HFFc6 (cell line): ENCODE measurements around the gene OSBPL10. TPM values are rescaled to one million over a fixed set of nuclear protein-coding genes. Genes with fewer than 3 reads are reported as not detected.

Experiments
- DNase-seq: peaks from one replicate; pipeline ENCODE4 v3.0.0-alpha.2; 2018
- H3K27ac Mint-ChIP-seq: 2 replicates; pipeline ENCODE4 v1.8.0; 2020; ENCODE audit warnings: mild to moderate bottlenecking, mixed read lengths
- H3K27me3 Mint-ChIP-seq: 2 replicates; pipeline ENCODE4 v1.8.0; 2021; ENCODE audit warnings: mild to moderate bottlenecking, moderate library complexity, mixed read lengths; ENCODE audit not compliant: insufficient read depth
- H3K36me3 Mint-ChIP-seq: 2 replicates; pipeline ENCODE4 v1.8.0; 2021; ENCODE audit warnings: low read depth, mixed read lengths
- H3K4me1 Mint-ChIP-seq: 2 replicates; pipeline ENCODE4 v1.8.0; 2020; ENCODE audit warnings: low read depth, mixed read lengths
- H3K4me3 Mint-ChIP-seq: 2 replicates; pipeline ENCODE4 v1.8.0; 2020; ENCODE audit warnings: mild to moderate bottlenecking, moderate library complexity, mixed read lengths
- H3K9me3 Mint-ChIP-seq: 2 replicates; pipeline ENCODE4 v1.8.0; 2020; ENCODE audit warnings: mild to moderate bottlenecking, mixed read lengths
- total RNA-seq, 6 experiments: library from RNA; stranded (reverse); fragmentation: NEBNext Ultra II Directional; extraction: Animal tissue kit (Norgen Biotek cat#: 25700); gene quantifications; 2 replicates in 1 of 6; 3 replicates in 5 of 6; pipeline ENCODE4 v1.2.3, GENCODE V29; 2021
- TF ChIP-seq, protein P1 (sequence below): fragments of 200-600 bp; sonication (generic); IDR thresholded peaks from 2 replicates; pipeline ENCODE4 v1.5.0; 2021; ENCODE audit warnings: antibody characterized with exemption, mild to moderate bottlenecking

Gene OSBPL10
- total RNA-seq, 6 experiments from 2014 or later, result 7.3 to 8.9 (median 8.6) TPM

DNA sequence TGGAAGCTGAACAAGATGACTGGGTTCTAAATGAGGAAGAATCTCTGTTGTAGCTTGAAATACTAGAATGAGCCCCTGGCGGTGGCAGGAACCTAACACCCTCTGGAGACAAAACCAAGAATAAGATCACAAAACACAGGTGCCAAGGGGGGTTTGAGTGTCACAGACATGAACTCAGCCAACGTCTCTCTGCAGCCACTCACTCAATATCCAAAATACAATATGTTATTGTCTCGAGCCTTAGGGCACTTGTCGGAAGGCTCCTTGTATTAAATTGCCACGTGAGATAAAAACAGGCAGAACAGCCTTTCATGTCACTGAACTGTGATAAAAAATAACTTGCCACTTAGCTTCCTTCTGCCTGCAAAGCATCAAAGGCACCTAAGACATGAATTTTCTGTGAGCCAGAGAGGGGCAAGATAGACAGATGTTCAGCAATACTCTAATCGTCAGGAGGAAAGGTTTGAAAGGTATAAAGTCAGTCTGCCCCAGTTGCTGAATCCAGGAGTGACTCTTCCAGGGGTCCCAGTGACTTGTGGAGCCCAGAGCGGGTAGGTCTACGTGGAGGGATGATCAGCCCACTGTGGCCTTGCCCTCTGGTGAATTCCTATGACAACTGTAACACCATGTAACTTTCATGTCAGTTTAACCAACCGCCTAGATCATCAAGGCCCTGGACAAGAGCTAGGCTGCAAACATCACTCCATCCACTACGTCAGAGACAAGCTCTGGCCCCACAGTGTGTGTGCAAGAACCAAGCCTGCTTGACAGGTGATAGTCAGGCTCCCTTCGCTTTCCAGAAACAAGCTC, 165.2 kb downstream of the OSBPL10 start:
- Mint-ChIP-seq H3K27me3 (peaks cover 2% of the 10 kb centered on the region), H3K27ac (no peak overlapping the region), H3K36me3 (no peaks in the 10 kb centered on the region), H3K4me1 (no peaks in the 10 kb centered on the region), H3K4me3 (no peak overlapping the region), H3K9me3 (no peaks in the 10 kb centered on the region)
- TF ChIP-seq, protein P1, sequence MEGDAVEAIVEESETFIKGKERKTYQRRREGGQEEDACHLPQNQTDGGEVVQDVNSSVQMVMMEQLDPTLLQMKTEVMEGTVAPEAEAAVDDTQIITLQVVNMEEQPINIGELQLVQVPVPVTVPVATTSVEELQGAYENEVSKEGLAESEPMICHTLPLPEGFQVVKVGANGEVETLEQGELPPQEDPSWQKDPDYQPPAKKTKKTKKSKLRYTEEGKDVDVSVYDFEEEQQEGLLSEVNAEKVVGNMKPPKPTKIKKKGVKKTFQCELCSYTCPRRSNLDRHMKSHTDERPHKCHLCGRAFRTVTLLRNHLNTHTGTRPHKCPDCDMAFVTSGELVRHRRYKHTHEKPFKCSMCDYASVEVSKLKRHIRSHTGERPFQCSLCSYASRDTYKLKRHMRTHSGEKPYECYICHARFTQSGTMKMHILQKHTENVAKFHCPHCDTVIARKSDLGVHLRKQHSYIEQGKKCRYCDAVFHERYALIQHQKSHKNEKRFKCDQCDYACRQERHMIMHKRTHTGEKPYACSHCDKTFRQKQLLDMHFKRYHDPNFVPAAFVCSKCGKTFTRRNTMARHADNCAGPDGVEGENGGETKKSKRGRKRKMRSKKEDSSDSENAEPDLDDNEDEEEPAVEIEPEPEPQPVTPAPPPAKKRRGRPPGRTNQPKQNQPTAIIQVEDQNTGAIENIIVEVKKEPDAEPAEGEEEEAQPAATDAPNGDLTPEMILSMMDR, result no peak
- no peak for DNase-seq

DNA sequence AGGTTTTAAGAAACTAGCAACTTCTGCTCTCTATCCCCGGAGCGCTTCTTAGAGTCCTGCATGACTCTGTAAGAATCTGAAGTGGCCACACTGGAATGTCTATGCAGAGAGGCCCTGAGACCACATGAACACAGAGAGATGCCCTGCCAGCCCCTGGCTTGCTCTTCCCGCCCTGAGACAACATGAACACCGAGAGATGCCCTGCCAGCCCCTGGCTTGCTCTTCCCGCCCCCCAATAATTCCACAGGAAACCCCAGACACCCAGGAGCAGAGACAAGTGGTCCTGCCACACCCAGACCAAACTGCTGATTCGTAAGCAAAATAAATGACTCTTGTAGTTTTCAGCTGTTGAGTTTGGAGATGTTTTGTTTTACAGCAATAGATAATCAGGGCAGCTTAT, 166.1 kb downstream of the OSBPL10 start:
- no peak for DNase-seq
- H3K36me3 Mint-ChIP-seq, result no peaks in the 10 kb centered on the region
- no peaks in the 10 kb centered on the region for H3K9me3 Mint-ChIP-seq
- no peaks in the 10 kb centered on the region for H3K4me1 Mint-ChIP-seq
- H3K27me3 Mint-ChIP-seq, result peaks cover 2% of the 10 kb centered on the region
- TF ChIP-seq, protein P1, result no peak
- no peak overlapping the region for H3K4me3 Mint-ChIP-seq
- H3K27ac Mint-ChIP-seq, result no peak overlapping the region

DNA sequence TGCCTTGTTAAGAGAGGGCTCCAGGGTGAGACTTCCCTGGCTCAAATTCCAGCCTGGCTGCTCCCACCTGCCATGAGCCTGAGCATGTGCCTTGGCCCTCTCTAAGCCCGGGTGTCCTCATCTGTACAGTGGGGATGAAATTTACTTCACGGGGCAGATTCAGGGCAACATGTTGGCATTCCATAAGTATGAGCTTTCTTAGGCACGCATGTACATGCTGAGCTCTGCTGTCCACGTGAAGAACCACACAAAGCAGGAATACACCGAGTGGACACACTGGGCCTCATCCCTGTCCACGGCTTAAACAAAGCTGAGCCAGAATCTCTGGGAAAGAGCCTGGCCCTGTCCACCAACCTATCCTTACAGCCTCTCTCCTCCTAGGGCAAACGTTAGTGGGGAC, 167.4 kb downstream of the OSBPL10 start:
- Mint-ChIP-seq H3K4me3 (no peak overlapping the region), H3K27me3 (peaks cover 2% of the 10 kb centered on the region; the same call in 1 of the 2 replicates), H3K27ac (no peak overlapping the region), H3K36me3 (no peaks in the 10 kb centered on the region), H3K9me3 (no peaks in the 10 kb centered on the region), H3K4me1 (no peaks in the 10 kb centered on the region)
- no peak for DNase-seq
- TF ChIP-seq, protein P1, result no peak

DNA sequence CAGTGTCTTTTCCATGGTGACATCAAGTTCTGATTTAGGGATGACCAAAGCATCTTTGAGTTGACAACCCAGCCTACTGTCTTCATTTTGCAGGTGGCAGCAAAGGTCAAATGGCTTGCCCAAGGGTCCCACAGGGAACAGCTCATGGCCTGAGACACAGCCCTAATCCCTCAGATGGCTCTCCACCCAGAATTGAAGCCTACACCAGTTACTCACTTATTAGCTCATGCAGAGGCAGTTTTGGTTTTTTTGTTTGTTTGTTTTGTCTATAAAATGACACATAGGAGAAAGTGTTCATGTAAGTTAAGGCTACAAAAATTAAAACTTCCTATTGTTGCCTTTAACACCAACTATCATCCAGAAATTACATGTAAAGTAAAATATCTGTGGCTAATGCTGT, 167.9 kb downstream of the OSBPL10 start:
- no peak for DNase-seq
- no peaks in the 10 kb centered on the region for H3K9me3 Mint-ChIP-seq
- H3K36me3 Mint-ChIP-seq, result no peaks in the 10 kb centered on the region
- H3K27me3 Mint-ChIP-seq, result peaks cover 2% of the 10 kb centered on the region; the same call in 1 of the 2 replicates
- H3K27ac Mint-ChIP-seq, result no peak overlapping the region
- no peak overlapping the region for H3K4me3 Mint-ChIP-seq
- no peaks in the 10 kb centered on the region for H3K4me1 Mint-ChIP-seq
- TF ChIP-seq, protein P1, result no peak

DNA sequence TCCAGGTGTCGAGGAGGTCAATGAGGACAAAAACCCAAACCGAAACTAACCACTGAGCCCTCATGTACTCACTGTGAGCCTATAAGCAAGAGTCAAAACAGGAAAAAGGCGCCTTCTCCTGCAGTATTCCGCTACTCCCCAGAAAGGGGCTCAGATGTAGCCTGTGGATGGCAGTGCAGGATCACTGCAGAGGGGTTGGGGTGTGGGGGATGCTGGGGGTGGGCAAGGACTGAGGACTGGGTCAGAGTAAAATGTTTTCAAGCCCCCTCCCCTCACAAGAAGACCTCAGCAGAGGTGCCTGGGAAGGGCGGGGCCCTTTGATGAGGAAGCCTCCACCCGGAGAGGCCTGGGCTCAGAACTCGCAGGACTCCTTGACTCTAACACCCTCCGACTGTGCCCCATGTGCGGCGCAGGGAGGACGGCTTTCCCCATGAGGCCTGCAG, 170.1 kb downstream of the OSBPL10 start:
- Mint-ChIP-seq H3K27ac (no peak overlapping the region), H3K4me3 (no peak overlapping the region), H3K27me3 (peaks cover 2% of the 10 kb centered on the region; the same call in 1 of the 2 replicates), H3K36me3 (no peaks in the 10 kb centered on the region), H3K4me1 (no peaks in the 10 kb centered on the region), H3K9me3 (no peaks in the 10 kb centered on the region)
- TF ChIP-seq, protein P1, result no peak
- no peak for DNase-seq
